GM21515 (cell line): ENCODE data around the gene ARHGAP5.

Source experiments
- ATAC-seq: cut with Tn5 transposase; IDR thresholded peaks from one replicate; pipeline ENCODE4 v1.9.1; 2021; ENCODE audit not compliant: unreplicated experiment

The ARHGAP5 gene

DNA sequence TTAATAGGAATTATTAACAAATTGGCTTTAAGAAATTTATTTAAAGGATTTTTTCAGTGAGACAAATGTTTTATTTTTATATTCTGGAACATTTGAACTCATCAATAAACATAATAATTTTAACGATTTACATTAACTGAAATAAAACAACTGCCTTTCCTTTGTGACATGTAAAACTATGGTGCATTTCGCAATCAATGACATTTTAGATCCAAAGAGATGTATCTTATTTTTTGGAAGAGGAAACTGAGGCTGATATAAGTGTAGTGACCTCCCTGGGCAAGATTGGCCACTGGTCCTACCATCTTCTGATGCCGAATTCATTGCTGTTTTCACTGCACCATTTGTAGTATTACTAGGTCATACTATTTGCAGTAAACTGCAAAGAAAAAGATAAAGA, 128.4 kb downstream of the ARHGAP5 start:
- no peak for ATAC-seq

DNA sequence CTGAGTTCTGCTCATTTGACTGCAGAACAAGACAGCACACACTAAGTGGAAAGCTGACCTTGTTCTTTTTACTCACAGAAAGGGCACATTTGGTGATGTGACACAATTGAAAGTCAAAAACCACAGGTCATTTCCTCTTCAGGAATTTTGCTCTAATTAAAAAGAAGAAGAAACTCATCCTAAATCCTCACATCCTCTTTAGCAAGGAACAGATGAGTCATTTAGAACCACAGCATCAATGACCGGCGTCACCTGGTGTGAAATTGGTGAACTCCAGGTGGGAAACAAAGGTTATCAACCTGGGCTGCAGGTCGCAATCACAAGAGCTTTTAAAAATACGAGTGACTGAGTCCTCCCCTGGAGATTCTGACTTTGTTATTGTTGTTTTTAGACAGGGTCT, 128.9 kb downstream of the ARHGAP5 start:
- ATAC-seq = no peak

DNA sequence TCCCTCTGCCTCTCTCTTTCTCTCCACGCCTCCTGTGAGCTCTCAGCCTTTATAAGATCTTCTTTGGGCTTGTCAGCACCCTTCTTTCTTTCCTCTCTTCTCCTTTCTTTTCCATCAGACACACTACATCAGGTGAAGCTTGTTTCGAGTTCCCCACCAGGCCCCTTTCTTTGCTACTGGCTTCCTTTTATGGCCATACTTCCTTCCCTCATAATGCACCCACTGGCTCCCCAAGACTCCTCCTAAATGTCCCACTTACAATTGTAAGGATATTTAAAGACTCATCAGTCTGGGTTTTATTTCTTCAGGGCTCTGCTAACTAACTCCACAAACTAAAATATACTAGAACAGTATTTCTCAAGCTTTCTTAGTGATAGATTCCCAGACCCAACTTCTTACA, 129.4 kb downstream of the ARHGAP5 start:
- ATAC-seq = no peak

DNA sequence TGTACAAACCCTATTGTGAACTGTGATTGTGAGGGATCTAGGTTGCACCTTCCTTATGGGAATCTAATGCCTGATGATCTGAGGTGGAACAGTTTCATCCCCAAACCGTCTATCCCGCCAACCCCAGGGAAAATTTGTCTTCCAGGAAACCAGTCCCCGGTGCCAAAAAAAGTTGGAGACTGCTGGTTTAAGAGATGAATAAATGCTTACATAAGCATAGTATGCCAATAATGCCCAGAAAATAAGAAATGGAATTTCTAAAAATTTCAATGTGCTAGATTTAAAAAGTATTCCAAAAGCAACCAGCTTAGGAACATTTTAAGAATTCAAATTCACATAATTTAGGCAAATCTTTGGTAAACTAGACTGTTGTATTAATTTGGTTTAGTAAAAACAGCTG, 131.4 kb downstream of the ARHGAP5 start:
- no peak for ATAC-seq
